ENCODE data around the gene PCDHA1.
A peak's percentile ranks its signal among the peaks of the same experiment; 100 is the strongest.

The PCDHA1 gene

DNA sequence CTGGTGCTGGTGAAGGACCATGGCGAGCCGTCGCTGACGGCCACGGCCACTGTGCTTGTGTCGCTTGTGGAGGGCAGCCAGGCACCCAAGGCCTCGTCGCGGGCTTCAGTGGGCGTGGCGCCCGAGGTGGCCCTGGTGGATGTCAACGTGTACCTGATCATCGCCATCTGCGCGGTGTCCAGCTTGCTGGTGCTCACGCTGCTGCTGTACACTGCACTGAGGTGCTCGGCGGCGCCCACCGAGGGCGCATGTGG lies 72.0 kb downstream of the PCDHA1 start:
- peaks cover 86% of the 10 kb centered on the region for H3K9me3 Mint-ChIP-seq
- peaks cover 82% of the 10 kb centered on the region for H3K36me3 Mint-ChIP-seq (ENCODE audit: low read depth)
- H3K4me3 Mint-ChIP-seq, result no peak overlapping the region
- H3K27ac Mint-ChIP-seq, result no peak overlapping the region
- no peaks in the 10 kb centered on the region for H3K4me1 Mint-ChIP-seq
- TF ChIP-seq, protein P1, sequence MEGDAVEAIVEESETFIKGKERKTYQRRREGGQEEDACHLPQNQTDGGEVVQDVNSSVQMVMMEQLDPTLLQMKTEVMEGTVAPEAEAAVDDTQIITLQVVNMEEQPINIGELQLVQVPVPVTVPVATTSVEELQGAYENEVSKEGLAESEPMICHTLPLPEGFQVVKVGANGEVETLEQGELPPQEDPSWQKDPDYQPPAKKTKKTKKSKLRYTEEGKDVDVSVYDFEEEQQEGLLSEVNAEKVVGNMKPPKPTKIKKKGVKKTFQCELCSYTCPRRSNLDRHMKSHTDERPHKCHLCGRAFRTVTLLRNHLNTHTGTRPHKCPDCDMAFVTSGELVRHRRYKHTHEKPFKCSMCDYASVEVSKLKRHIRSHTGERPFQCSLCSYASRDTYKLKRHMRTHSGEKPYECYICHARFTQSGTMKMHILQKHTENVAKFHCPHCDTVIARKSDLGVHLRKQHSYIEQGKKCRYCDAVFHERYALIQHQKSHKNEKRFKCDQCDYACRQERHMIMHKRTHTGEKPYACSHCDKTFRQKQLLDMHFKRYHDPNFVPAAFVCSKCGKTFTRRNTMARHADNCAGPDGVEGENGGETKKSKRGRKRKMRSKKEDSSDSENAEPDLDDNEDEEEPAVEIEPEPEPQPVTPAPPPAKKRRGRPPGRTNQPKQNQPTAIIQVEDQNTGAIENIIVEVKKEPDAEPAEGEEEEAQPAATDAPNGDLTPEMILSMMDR (IDR thresholded peaks at IDR 0.05), result no peak
- H3K27me3 Mint-ChIP-seq (ENCODE audit: low read depth, poor library complexity), result peaks cover 3% of the 10 kb centered on the region
- no peak for DNase-seq

DNA sequence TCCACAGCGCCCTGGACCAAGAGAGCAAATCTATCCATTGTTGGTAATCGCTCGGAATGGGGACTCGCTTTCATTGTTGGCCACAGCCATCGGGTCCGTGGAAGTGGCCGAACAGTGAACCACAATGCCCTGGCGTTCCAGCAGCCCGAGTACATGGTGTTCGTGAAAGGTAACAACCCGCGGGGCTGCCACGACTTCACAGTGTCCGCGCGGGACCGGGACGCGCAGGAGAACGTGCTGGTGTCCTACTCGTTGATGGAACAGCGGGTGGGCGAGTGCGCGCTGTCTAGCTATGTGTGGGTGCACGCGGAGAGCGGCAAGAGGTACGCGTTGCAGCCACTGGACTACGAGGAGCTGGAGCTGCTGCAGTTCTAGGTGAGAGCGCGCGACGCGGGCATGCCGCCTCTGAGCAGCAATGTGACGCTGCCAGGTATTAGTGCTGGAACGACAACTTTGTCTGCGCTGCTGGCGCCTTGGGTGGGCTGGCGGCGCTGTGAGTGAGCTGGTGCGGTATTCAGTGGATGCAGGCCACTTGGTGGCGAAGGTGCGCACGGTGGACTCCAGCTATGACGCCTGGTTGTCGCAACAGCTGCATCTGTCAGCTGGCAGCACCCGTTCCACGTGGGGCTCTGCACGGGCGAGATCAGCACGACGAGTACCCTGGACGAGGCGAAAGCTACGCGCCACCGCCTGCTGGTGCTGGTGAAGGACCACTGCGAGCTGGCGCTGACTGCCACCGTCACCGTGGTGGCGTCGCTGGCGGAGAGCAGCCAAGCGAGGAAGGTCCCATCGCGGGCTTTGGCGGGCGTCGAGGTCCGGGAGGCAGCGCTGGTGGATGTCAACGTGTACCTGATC lies 76.7 kb downstream of the PCDHA1 start:
- Mint-ChIP-seq H3K9me3 (peaks cover 65% of the 10 kb centered on the region), H3K4me1 (no peaks in the 10 kb centered on the region), H3K27ac (no peak overlapping the region), H3K4me3 (no peak overlapping the region), H3K27me3 (ENCODE audit: low read depth, poor library complexity) (no peaks in the 10 kb centered on the region), H3K36me3 (ENCODE audit: low read depth) (peaks cover 84% of the 10 kb centered on the region)
- TF ChIP-seq, protein P1 (IDR thresholded peaks at IDR 0.05), result no peak
- no peak for DNase-seq

DNA sequence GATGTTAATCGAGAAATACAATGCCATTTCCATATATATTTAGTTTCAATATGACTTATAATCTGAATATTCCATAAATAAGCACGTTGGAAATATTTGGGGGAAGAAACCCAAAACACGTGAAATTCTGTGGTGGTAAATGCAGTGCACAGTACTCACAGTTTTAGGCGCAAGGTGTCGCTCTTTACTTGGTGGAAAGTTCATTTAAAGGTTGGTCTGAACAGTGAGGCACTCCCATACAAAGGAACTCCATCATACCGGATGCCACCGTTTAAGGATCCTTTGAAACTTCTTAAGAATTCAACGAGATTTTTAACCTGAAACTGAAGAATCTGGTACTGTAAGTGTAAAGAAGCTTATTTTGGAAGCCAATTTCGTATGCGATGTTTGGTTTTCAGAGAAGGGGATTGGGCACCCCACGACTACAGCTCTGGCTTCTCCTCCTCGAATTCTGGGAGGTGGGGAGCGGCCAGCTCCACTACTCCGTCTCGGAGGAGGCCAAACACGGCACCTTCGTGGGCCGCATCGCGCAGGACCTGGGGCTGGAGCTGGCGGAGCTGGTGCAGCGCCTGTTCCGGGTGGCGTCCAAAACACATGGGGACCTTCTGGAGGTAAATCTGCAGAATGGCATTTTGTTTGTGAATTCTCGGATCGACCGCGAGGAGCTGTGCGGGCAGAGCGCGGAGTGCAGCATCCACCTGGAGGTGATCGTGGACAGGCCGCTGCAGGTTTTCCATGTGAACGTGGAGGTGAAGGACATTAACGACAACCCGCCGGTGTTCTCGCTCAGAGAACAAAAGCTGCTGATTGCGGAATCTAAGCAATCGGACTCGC lies 83.0 kb downstream of the PCDHA1 start, which contains the start of gene PCDHA11:
Gene PCDHA11, plus strand, starts transcription at position 237 of the 834 bp plus-strand sequence. Its CDS starts 147 bp downstream, at position 384.
- Mint-ChIP-seq H3K9me3 (peaks cover 52% of the 10 kb centered on the region), H3K4me3 (peak within 1 kb of the TSS; percentile 86), H3K27me3 (ENCODE audit: low read depth, poor library complexity) (no peaks in the 10 kb centered on the region), H3K36me3 (ENCODE audit: low read depth) (peaks cover 74% of the 10 kb centered on the region), H3K4me1 (peaks cover 3% of the 10 kb centered on the region), H3K27ac (no peak within 1 kb of the TSS)
- TF ChIP-seq, protein P1 (IDR thresholded peaks at IDR 0.05), result peak; percentile 60
- peak; percentile 34 for DNase-seq

DNA sequence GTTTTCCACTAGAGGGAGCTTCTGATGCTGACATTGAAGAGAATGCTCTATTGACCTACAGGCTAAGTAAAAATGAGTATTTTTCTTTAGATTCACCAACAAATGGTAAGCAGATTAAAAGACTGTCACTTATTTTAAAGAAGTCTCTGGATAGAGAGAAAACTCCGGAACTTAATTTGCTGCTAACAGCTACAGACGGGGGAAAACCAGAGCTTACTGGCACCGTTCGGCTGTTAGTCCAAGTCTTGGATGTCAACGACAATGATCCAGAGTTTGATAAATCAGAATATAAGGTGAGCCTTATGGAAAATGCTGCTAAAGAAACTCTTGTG lies 83.6 kb downstream of the PCDHA1 start:
- H3K4me1 Mint-ChIP-seq, result peaks cover 9% of the 10 kb centered on the region
- no peak overlapping the region for H3K27ac Mint-ChIP-seq

DNA sequence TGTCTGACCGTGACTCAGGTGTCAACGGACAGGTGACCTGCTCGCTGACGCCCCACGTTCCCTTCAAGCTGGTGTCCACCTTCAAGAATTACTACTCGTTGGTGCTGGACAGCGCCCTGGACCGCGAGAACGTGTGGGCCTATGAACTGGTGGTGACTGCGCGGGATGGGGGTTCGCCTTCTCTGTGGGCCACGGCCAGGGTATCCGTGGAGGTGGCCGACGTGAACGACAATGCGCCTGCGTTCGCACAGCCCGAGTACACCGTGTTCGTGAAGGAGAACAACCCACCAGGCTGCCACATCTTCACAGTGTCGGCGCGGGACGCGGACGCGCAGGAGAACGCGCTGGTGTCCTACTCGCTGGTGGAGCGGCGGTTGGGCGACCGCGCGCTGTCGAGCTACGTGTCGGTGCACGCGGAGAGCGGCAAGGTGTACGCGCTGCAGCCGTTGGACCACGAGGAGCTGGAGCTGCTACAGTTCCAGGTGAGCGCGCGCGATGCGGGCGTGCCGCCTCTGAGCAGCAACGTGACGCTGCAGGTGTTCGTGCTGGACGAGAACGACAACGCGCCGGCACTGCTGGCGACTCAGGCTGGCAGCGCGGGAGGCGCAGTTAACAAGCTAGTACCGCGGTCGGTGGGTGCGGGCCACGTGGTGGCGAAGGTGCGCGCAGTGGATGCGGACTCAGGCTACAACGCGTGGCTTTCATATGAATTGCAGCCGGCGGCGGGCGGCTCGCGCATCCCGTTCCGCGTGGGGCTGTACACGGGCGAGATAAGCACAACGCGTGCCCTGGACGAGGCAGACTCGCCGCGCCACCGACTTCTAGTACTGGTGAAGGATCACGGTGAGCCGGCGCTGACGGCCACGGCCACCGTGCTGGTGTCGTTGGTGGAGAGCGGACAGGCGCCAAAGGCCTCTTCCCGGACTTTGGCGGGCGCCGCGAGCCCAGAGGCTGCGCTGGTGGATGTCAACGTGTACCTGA lies 84.6 kb downstream of the PCDHA1 start:
- Mint-ChIP-seq H3K9me3 (peaks cover 61% of the 10 kb centered on the region), H3K27me3 (ENCODE audit: low read depth, poor library complexity) (no peaks in the 10 kb centered on the region), H3K4me1 (peaks cover 14% of the 10 kb centered on the region), H3K36me3 (ENCODE audit: low read depth) (peaks cover 81% of the 10 kb centered on the region), H3K4me3 (no peak overlapping the region), H3K27ac (no peak overlapping the region)
- no peak for DNase-seq
- TF ChIP-seq, protein P1 (IDR thresholded peaks at IDR 0.05), result no peak

More for the DNA sequence above, 83.6 kb downstream of the PCDHA1 start:
- H3K4me3 Mint-ChIP-seq, result peak overlapping the region; percentile 86
- peaks cover 74% of the 10 kb centered on the region for H3K36me3 Mint-ChIP-seq (ENCODE audit: low read depth)
- TF ChIP-seq, protein P1 (IDR thresholded peaks at IDR 0.05), result peak; percentile 24
- H3K9me3 Mint-ChIP-seq, result peaks cover 54% of the 10 kb centered on the region
- DNase-seq, result no peak
- no peaks in the 10 kb centered on the region for H3K27me3 Mint-ChIP-seq (ENCODE audit: low read depth, poor library complexity)
